ENCODE data around the gene AXL.

Gene AXL

GRCh38 chr19:41235480-41235879 is 16.5 kb downstream of the AXL start:
- no peak for DNase-seq (ENCODE audit: low spot score)

GRCh38 chr19:41238244-41238643 is 19.2 kb downstream of the AXL start:
- DNase-seq (ENCODE audit: low spot score) = no peak

GRCh38 chr19:41239363-41239762 is 20.3 kb downstream of the AXL start:
- no peak for DNase-seq (ENCODE audit: low spot score)

GRCh38 chr19:41239961-41240574 is 21.0 kb downstream of the AXL start:
- DNase-seq (ENCODE audit: low spot score) = no peak

DNA sequence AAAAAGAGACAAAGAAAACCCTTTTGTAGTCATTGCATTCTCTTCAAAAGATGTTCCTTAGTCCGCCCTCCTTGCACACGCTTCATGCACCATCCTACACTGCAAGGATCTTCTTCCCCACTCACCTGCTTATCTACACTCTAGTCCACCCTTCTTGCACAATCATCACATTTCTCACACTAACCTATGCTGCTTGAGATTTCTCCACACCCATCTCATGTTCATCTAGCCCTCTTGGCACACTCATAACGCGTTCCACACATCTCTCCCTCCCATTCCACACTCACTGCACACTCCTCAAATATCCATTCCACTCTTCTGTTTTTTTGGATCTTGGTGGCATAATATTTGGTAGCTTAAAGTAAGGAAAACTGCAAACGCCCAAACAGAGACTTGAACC is 22.8 kb downstream of the AXL start:
- DNase-seq (ENCODE audit: low spot score) = no peak

GRCh38 chr19:41244117-41244516 is 25.1 kb downstream of the AXL start:
- no peak for DNase-seq (ENCODE audit: low spot score)

- no peak for DNase-seq (ENCODE audit: low spot score)
These were observed 26.8 kb downstream of the AXL start for GRCh38 chr19:41245843-41246242.

GRCh38 chr19:41248895-41249294 is 29.9 kb downstream of the AXL start:
- DNase-seq (ENCODE audit: low spot score) = no peak

GRCh38 chr19:41249707-41250423 is 30.8 kb downstream of the AXL start:
- DNase-seq (ENCODE audit: low spot score) = no peak

DNA sequence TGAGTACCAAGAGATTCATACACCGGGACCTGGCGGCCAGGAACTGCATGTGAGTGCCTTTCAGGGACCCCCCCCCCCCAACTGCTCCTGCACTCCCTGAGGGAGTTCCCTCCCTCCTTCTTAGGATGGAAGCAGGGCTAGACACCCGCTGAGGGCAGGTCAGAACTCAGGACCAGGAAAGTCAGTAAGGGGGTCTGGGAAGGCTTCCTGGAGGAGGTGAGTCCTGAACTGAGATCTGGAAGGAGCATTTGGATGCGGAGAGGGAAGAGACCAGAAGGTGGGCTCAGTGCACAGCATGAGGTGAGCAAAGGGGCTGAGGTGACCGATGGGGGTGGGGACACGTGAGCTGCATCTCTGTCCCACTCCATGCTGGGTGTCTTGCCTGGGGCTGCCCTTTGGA is 34.6 kb downstream of the AXL start:
- no peak for DNase-seq (ENCODE audit: low spot score)

GRCh38 chr19:41255171-41255570 is 36.1 kb downstream of the AXL start:
- no peak for DNase-seq (ENCODE audit: low spot score)

DNA sequence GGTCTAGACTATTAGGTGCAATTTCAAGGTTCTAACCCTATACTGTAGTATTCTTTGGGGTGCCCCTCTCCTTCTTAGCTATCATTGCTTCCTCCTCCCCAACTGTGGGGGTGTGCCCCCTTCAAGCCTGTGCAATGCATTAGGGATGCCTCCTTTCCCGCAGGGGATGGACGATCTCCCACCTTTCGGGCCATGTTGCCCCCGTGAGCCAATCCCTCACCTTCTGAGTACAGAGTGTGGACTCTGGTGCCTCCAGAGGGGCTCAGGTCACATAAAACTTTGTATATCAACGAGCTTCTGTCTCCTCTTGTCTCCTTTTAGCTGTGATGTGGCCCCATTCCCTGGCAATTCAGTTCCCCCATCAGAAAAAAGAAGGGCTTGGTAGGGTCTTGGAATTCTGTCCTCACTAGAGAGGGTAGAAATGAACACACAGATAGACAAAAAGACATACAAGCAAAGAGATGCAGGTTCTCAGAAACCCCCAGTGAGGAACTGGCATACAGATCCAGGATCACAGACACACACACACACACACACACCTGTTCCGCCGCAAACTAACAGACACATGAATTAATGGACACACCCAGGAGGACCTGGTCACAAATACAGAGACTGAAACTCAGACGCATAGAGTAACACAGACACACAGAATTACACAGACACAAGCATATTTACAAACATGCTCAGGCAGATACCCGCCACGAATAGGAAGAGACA is 42.6 kb downstream of the AXL start:
- no peak for DNase-seq (ENCODE audit: low spot score)

DNA sequence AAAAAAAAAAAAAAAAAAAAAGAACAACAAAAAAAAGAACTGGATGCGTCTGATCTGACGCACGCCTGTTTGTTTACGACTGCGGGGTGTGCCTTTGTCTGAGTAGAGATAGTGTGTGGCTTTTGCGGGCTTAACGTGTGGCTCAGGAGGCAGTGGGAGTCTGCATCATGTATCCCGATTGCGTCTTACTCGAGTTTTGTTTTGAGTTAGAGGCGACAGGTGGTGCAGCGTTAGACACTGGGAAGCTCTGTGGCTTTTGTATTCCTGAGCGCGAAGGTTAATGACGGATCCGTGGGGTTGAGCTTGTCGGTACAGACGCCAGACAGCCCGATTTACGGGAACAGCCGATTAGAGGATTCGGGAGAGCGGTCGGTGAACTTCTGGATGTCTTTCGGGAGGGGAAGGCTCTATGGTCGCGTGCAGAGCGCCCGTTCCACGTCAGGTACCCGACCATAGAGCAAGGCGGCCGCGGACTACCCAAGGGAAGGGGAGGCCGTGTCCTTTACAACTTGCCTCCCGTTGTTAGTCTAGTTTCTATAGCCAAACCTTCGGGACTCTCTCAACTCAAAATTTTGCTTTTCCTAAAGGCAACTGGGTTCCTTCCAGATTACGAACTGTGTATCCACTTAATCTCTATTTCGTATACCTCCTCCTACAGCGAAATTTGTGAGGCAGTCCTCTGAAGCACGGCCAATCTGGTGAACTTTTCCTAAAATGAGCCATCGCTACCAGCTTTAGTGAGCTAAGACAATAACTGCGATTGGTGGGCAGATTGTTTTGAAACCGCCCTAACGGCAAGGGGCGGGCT is 44.2 kb downstream of the AXL start:
- peak; percentile 84 for DNase-seq (ENCODE audit: low spot score)

GRCh38 chr19:41263850-41264580 is 45.0 kb downstream of the AXL start, which contains the start of gene HNRNPUL1:
Gene HNRNPUL1, plus strand, starts transcription at chr19:41264372. Its CDS starts 132 bp downstream, at chr19:41264504.
- DNase-seq (ENCODE audit: low spot score) = peak; percentile 99

DNA sequence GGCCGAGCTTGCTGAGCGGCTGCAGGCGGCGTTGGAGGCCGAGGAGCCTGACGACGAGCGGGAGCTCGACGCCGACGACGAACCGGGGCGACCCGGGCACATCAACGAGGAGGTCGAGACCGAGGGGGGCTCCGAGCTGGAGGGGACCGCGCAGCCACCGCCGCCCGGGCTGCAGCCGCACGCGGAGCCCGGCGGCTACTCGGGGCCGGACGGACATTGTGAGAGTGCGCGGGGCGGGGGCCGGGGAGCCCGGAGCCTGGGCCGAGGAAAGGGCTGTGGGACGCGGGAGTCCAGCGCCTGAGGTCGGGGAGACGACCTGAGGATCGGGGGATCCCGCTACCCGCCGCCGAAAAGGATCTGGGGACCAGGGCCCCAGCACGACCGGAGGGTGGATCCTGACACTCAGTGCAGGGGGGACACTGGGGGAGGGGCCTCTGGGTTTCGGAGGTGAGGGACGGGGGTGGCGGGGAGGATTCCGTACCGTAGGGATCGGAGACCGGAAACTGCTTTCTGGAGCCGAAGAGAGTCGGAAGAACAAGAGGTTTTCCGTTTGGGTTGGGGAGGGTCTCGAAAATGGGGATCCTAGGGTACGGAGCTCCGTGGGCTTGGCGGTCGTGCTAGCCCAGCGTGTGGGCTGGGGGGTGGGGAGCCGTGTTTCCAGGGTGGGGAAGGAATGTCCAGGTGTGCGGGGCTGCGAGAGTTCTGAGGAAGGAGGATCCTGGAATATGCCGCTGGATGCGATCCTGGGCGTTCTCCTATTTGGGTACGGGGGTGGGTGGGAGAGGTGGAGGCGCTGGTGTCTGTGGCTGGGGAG is 45.8 kb downstream of the AXL start:
- peak; percentile 58 for DNase-seq (ENCODE audit: low spot score)

DNA sequence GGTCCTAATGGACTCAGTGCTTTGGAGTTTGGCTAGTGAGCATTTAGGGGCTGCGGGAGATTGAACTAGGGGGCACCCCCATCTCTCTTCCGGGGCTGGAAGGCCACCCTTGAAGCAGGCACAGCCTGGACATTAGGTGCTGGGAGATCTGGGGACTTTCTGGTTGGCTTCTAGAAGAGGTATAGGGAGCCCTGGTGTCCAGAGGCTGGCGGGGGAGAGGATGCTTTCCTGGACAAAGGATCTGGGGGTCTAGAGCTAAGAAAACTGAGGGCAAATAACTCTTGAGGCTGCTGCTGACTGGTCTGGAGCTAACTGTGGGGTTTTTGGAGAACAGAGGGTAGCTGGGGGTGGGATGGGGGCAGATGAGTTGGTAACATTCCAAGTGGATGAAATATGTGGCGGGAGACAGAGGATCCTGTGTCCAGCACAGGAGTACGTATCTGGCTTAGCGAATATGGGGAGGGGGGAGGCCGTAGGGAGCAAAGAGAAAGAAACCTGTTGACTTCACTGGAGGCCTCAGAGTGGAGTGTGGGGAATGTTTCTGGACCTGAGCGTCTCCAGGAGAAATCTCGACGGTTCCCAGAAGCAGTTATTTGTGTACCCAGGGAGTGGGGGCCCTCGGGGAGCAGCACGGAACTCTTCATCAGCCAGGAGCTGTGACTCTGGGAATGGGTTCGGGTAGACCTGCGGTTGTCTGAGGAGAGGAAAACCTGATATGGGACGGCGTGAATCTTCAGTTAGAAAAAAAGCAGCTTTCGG is 46.6 kb downstream of the AXL start:
- DNase-seq (ENCODE audit: low spot score) = no peak

GRCh38 chr19:41269055-41269454 is 50.0 kb downstream of the AXL start:
- no peak for DNase-seq (ENCODE audit: low spot score)

DNA sequence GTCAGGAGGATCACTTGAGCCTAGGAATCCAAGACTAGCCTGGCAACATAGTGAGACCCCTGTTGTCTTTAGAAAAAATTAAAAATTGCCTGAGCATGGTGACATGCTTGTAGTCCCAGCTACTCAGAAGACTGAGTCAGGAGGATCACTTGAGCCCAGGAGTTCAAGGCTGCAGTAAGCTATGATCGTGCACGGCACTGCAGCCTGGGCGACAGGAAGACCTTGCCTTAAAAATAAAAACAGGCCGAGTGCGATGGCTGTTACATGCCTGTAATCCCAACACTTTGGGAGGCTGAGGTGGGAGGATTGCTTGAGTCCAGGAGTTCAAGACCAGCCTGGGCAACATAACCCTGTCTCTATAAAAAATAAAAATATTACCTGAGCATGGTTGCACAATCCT is 50.5 kb downstream of the AXL start:
- DNase-seq (ENCODE audit: low spot score) = no peak

GRCh38 chr19:41273076-41273475 is 54.1 kb downstream of the AXL start:
- no peak for DNase-seq (ENCODE audit: low spot score)

- DNase-seq (ENCODE audit: low spot score) = no peak
These were observed 55.8 kb downstream of the AXL start for GRCh38 chr19:41274802-41275201.
